Caki2 (cell line): ENCODE data around the gene MAP3K5. TPM values are rescaled to one million over a fixed set of nuclear protein-coding genes. Genes with fewer than 3 reads are reported as not detected.

Experiments used
- DNase-seq: peaks from one replicate; pipeline ENCODE4 v3.0.0-alpha.2; 2015; ENCODE audit warnings: low read depth
- in situ Hi-C: cut with HindIII; loops from 2 replicates; pipeline ENCODE4 v1.10.0; 2016; ENCODE audit warnings: low sequenced_read_pairs, low pct_unique_long_range_greater_than_20kb, mixed read lengths
- total RNA-seq: library from RNA; depleted of rRNA; stranded (reverse); fragments of >200 nt; shearing (Covaris generic); gene quantifications from 2 replicates; pipeline ENCODE4 v1.2.3, GENCODE V29; 2014; ENCODE audit warnings: low replicate concordance; rRNA removed

The MAP3K5 gene
- total RNA-seq, 1 experiment from 2014 or later, result 7.0 TPM

GRCh38 chr6:136508725-136509392, 283.4 kb downstream of the MAP3K5 start:
- peak; percentile 42 for DNase-seq
- in situ Hi-C loops, result no loop called here

Other genes starting within 250 kb of the MAP3K5 start
- 12.9 and 14.8 TPM in 2 replicates for gene MAP7, start 242.1 kb downstream of the MAP3K5 start, total RNA-seq
- gene PEX7, start 30.1 kb upstream of the MAP3K5 start, total RNA-seq, result 13.8 and 22.3 TPM in 2 replicates
- not detected in 2 replicates for gene SLC35D3, start 129.8 kb upstream of the MAP3K5 start, total RNA-seq